CD4-positive, alpha-beta T cell (primary cell): ENCODE measurements around the gene SREBF2. TPM values are rescaled to one million over a fixed set of nuclear protein-coding genes. Genes with fewer than 3 reads are reported as not detected.

Source experiments
- ATAC-seq: fragments of 200-7000 bp; cut with Tn5 transposase; one replicate; pipeline ENCODE4 v1.10.0; 2022; ENCODE audit warnings: mild to moderate bottlenecking; ENCODE audit not compliant: poor library complexity
- CTCF ChIA-PET: fragments of 350-600 bp; sonication (Branson Sonifier 250); formaldehyde crosslinking; loops from one replicate; lab custom pipeline; 2021; ENCODE audit warnings: antibody characterized with exemption, inconsistent platforms; lab: Charles Lee
- POLR2A ChIA-PET: fragments of 350-600 bp; sonication (Branson Sonifier 250); formaldehyde crosslinking; loops from one replicate; lab custom pipeline; 2021; ENCODE audit warnings: antibody characterized with exemption, inconsistent platforms; lab: Charles Lee
- DNase-seq, 14 experiments: peaks; one replicate each; pipeline ENCODE4 v3.0.0-alpha.2; 2013 to 2020; ENCODE audit warnings: mixed read lengths in 2 of 14
- H3K27ac ChIP-seq, 2 donors: one replicate each; pipeline versions ENCODE4 v1.5.1 to v1.7.0; 2013; ENCODE audit warnings: low read length in 2 of 2, low read depth in 1 of 2, mild to moderate bottlenecking in 1 of 2
- H3K27me3 ChIP-seq, 2 experiments: 1 replicate in 1 of 2; 2 replicates in 1 of 2; pipeline versions ENCODE4 v1.6.1 to v1.7.0; 2013; ENCODE audit warnings: low read length in 2 of 2, control low read depth in 1 of 2, mild to moderate bottlenecking in 1 of 2, moderate library complexity in 1 of 2; ENCODE audit not compliant: insufficient read depth in 2 of 2, control insufficient read depth in 1 of 2
- H3K36me3 ChIP-seq: one replicate; pipeline ENCODE4 v1.6.1; 2013; ENCODE audit warnings: low read length, control low read depth; ENCODE audit not compliant: insufficient read depth
- H3K4me1 ChIP-seq: one replicate; pipeline ENCODE4 v1.6.1; 2013; ENCODE audit warnings: low read length, control low read depth; ENCODE audit not compliant: insufficient read depth
- H3K4me3 ChIP-seq: one replicate; pipeline ENCODE4 v1.5.1; 2013; ENCODE audit warnings: mild to moderate bottlenecking, low read length, moderate library complexity
- H3K9me3 ChIP-seq, 2 experiments: 1 replicate in 1 of 2; 2 replicates in 1 of 2; pipeline versions ENCODE4 v1.6.1 to v1.7.0; 2013; ENCODE audit warnings: low read length in 2 of 2, mild to moderate bottlenecking in 2 of 2, control low read depth in 1 of 2, moderate library complexity in 1 of 2; ENCODE audit not compliant: control insufficient read depth in 1 of 2, insufficient read depth in 1 of 2
- H3K27ac Mint-ChIP-seq: one replicate; pipeline ENCODE4 v1.8.0; 2020; ENCODE audit warnings: mixed read lengths
- H3K27me3 Mint-ChIP-seq: one replicate; pipeline ENCODE4 v1.8.0; 2021; ENCODE audit warnings: mixed read lengths
- H3K36me3 Mint-ChIP-seq: one replicate; pipeline ENCODE4 v1.8.0; 2021; ENCODE audit warnings: low read depth, mixed read lengths
- H3K4me1 Mint-ChIP-seq: one replicate; pipeline ENCODE4 v1.8.0; 2021; ENCODE audit warnings: low read depth, mixed read lengths
- H3K4me3 Mint-ChIP-seq: one replicate; pipeline ENCODE4 v1.8.0; 2020; ENCODE audit warnings: mild to moderate bottlenecking, mixed read lengths
- H3K9me3 Mint-ChIP-seq: one replicate; pipeline ENCODE4 v1.8.0; 2020; ENCODE audit warnings: mixed read lengths
- intact Hi-C, 2 experiments: fragments of 100-400 bp; cut with DNase I in 1 of 2; cut with micrococcal nuclease in 1 of 2; formaldehyde crosslinking; loops; one replicate each; pipeline versions ENCODE4 v1.15.1 to v1.9.0; 2023 to 2025; cut with DNase I, micrococcal nuclease
- total RNA-seq, 174 experiments: library from RNA in 2 of 174; stranded (reverse) in 2 of 174; gene quantifications; one replicate each; pipeline ENCODE4 v1.2.3 and lab custom pipeline; 2021 to 2026
- TF ChIP-seq, protein P1 (sequence below): fragments of 200-600 bp; IDR thresholded peaks from one replicate; pipeline ENCODE4 v1.8.0; 2022; ENCODE audit warnings: antibody characterized with exemption, mild to moderate bottlenecking

SREBF2 gene
- total RNA-seq, 2 experiments from 2014 or later = 67.2 to 69.9 TPM

DNA sequence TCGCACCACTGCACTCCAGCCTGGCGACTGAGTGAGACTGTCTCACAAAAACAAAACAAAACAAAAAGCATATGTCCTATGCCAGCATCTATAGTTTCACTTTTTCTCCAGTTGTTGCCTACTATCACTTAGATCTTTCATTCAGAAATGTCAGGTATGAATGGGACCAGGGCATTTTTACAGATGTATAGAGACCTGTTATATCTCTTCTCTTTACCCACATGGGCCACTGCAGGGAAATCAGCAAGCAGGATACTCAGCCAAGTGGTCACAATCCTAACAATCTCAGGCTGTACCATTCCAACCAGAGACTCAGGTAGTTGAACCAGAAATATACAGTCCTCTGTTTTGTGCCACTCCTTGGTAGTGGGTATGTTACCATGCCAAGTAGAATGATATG lies 16.0 kb upstream of the SREBF2 start:
- ATAC-seq = no peak
- POLR2A ChIA-PET = no interaction called here

DNA sequence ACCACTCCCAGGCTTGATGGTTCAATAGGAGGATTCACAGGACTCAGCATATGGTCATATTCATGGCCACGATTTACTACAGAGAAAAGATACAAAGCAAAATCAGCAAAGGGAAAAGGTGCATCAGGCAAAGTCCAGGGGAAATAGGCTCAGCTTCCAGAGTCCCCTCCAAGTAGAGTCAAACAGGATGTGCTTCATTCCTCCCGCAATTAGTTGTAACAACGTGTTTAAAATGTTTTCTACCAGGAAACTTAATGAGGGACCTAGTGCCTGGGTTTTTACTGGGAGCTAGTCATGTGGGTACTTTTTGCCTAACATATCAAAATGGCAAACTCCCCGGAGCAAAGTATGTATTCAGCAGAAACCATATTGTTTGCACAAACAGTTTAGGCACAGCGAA lies 14.9 kb upstream of the SREBF2 start:
- Mint-ChIP-seq H3K9me3 (no peaks in the 10 kb centered on the region), H3K4me1 (peaks cover 17% of the 10 kb centered on the region), H3K27ac (no peak overlapping the region), H3K4me3 (no peak overlapping the region), H3K27me3 (no peaks in the 10 kb centered on the region), H3K36me3 (peaks cover 59% of the 10 kb centered on the region)
- H3K4me1 ChIP-seq = peaks cover 5% of the 10 kb centered on the region
- ChIA-PET CTCF (no interaction called here), POLR2A (no interaction called here)
- TF ChIP-seq, protein P1, sequence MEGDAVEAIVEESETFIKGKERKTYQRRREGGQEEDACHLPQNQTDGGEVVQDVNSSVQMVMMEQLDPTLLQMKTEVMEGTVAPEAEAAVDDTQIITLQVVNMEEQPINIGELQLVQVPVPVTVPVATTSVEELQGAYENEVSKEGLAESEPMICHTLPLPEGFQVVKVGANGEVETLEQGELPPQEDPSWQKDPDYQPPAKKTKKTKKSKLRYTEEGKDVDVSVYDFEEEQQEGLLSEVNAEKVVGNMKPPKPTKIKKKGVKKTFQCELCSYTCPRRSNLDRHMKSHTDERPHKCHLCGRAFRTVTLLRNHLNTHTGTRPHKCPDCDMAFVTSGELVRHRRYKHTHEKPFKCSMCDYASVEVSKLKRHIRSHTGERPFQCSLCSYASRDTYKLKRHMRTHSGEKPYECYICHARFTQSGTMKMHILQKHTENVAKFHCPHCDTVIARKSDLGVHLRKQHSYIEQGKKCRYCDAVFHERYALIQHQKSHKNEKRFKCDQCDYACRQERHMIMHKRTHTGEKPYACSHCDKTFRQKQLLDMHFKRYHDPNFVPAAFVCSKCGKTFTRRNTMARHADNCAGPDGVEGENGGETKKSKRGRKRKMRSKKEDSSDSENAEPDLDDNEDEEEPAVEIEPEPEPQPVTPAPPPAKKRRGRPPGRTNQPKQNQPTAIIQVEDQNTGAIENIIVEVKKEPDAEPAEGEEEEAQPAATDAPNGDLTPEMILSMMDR = no peak
- H3K27me3 ChIP-seq = no peaks in the 10 kb centered on the region
- H3K4me3 ChIP-seq = no peak overlapping the region
- H3K27ac ChIP-seq = no peak overlapping the region
- DNase-seq (no peak), ATAC-seq (no peak)
- peaks cover 48% of the 10 kb centered on the region for H3K36me3 ChIP-seq
- no peaks in the 10 kb centered on the region for H3K9me3 ChIP-seq
- intact Hi-C loops = no loop called here

More for the DNA sequence above, 16.0 kb upstream of the SREBF2 start:
- H3K4me1 Mint-ChIP-seq = peaks cover 5% of the 10 kb centered on the region
- TF ChIP-seq, protein P1 = no peak
- H3K9me3 ChIP-seq = no peaks in the 10 kb centered on the region
- no peak overlapping the region for H3K27ac ChIP-seq
- no peaks in the 10 kb centered on the region for H3K27me3 ChIP-seq
- H3K4me3 Mint-ChIP-seq = no peak overlapping the region
- CTCF ChIA-PET = no interaction called here
- H3K36me3 Mint-ChIP-seq = peaks cover 55% of the 10 kb centered on the region
- H3K9me3 Mint-ChIP-seq = no peaks in the 10 kb centered on the region
- H3K27me3 Mint-ChIP-seq = no peaks in the 10 kb centered on the region
- no peaks in the 10 kb centered on the region for H3K4me1 ChIP-seq
- H3K4me3 ChIP-seq = no peak overlapping the region
- no peak overlapping the region for H3K27ac Mint-ChIP-seq
- intact Hi-C loops = no loop called here
- DNase-seq = no peak
- H3K36me3 ChIP-seq = peaks cover 53% of the 10 kb centered on the region

DNA sequence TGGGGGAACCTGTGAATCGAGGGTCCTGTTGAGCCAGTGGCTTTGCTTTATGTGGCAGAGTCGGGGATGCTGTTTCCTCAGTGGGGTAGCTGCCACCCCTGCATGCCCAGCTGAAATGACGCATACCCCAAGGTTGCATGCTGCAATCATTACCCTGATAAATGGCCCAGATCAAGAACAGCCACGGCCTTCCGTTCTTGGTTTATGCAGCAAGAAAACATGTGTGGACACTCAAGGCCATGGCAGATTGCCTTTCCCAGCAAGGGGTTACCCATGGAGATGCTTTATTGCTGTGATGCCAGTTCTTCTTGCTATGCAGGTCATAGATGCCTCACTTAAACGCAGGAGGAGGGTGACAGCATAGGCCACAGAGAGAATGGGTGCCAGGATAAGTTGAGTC lies 14.3 kb upstream of the SREBF2 start:
- ATAC-seq (no peak), DNase-seq (no peak)
- intact Hi-C loops = no loop called here
- H3K9me3 ChIP-seq = no peaks in the 10 kb centered on the region
- Mint-ChIP-seq H3K27ac (no peak overlapping the region), H3K4me1 (peaks cover 18% of the 10 kb centered on the region), H3K27me3 (no peaks in the 10 kb centered on the region), H3K36me3 (peaks cover 58% of the 10 kb centered on the region), H3K9me3 (no peaks in the 10 kb centered on the region), H3K4me3 (no peak overlapping the region)
- POLR2A ChIA-PET = no interaction called here
- H3K4me1 ChIP-seq = peaks cover 5% of the 10 kb centered on the region
- H3K36me3 ChIP-seq = peaks cover 44% of the 10 kb centered on the region
- H3K4me3 ChIP-seq = no peak overlapping the region
- CTCF ChIA-PET = no interaction called here
- H3K27ac ChIP-seq = no peak overlapping the region
- H3K27me3 ChIP-seq = no peaks in the 10 kb centered on the region
- TF ChIP-seq, protein P1 = no peak
